GM12892 (cell line): Measurements from ENCODE around the gene FAM107B.

Experiments used
- POLR2A ChIP-seq: IDR thresholded peaks from 2 replicates; pipeline ENCODE4 v1.6.1; 2011; ENCODE audit warnings: low read depth, low read length, control low read depth
- POLR2AphosphoS5 ChIP-seq: IDR thresholded peaks from 2 replicates; pipeline ENCODE4 v1.6.1; 2011; ENCODE audit warnings: low read depth, low read length, control low read depth

DNA sequence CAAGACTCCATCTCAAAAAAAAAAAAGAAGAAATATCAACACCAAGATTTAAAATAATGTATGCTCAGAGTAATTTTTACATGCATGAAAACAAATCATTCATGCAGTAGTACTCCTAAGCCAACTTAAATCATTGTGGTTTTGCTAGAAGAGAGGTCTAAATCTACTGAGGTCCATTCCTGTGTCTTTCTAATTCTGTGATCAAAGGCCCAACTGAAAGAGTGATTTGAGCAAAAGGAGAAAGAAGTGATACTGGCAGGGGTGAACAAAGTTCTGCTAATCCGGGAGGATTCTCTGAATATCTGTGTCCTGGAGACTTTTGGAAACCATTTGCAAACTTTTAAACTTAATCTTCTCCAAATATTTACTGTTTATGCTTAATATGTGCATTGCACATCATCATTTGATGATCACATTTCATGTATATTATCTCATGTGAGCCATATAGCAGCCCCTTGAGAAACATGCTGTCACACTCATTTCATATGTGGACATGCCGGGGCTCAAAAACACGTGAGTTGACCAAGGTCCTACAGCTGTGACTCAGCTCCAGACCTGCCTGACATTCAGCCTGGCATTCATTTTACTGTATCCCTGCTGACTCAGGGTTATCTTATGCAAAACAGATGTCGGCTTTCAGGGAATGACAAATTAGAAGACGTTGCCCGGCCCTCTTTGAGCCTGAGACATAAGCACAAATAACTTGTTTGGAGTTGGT, 76.4 kb downstream of the FAM107B start:
- no peak for TF ChIP-seq POLR2AphosphoS5
- TF ChIP-seq POLR2A = no peak
